BLaER1 treated with 17β-estradiol and CSF1 and Interleukin-3, amounts not matched to agents 10 nM and 100 nM (cell line): ENCODE results near the gene CUL9.
A peak's percentile ranks its signal among the peaks of the same experiment; 100 is the strongest.

Experiments used
- H3K27ac ChIP-seq, 11 experiments: shearing (Covaris generic); formaldehyde crosslinking; 2 replicates each; pipeline ENCODE4 v1.8.1; 2022
- H3K27me3 ChIP-seq, 11 experiments: shearing (Covaris generic); formaldehyde crosslinking; 2 replicates each; pipeline ENCODE4 v1.8.1; 2022
- H3K36me3 ChIP-seq, 11 experiments: shearing (Covaris generic); formaldehyde crosslinking; 2 replicates each; pipeline ENCODE4 v1.8.1; 2022
- H3K4me1 ChIP-seq, 10 experiments: shearing (Covaris generic); formaldehyde crosslinking; 2 replicates each; pipeline ENCODE4 v1.8.1; 2022
- H3K4me2 ChIP-seq, 11 experiments: shearing (Covaris generic); formaldehyde crosslinking; 2 replicates each; pipeline ENCODE4 v1.8.1; 2022
- H3K4me3 ChIP-seq, 10 experiments: shearing (Covaris generic); formaldehyde crosslinking; 2 replicates each; pipeline ENCODE4 v1.8.1; 2022
- H3K9ac ChIP-seq, 11 experiments: shearing (Covaris generic); formaldehyde crosslinking; 2 replicates each; pipeline ENCODE4 v1.8.1; 2022
- H3K9me3 ChIP-seq, 11 experiments: shearing (Covaris generic); formaldehyde crosslinking; replicated peaks in 1 of 11; 2 replicates each; pipeline ENCODE4 v1.8.1; 2022
- H4K20me1 ChIP-seq, 11 experiments: shearing (Covaris generic); formaldehyde crosslinking; 2 replicates each; pipeline ENCODE4 v1.8.1; 2022
- Cebpa-rat ChIP-seq, 11 experiments: shearing (Covaris generic); IDR thresholded peaks; 2 replicates each; pipeline ENCODE4 v1.8.1; 2022

CUL9 gene

DNA sequence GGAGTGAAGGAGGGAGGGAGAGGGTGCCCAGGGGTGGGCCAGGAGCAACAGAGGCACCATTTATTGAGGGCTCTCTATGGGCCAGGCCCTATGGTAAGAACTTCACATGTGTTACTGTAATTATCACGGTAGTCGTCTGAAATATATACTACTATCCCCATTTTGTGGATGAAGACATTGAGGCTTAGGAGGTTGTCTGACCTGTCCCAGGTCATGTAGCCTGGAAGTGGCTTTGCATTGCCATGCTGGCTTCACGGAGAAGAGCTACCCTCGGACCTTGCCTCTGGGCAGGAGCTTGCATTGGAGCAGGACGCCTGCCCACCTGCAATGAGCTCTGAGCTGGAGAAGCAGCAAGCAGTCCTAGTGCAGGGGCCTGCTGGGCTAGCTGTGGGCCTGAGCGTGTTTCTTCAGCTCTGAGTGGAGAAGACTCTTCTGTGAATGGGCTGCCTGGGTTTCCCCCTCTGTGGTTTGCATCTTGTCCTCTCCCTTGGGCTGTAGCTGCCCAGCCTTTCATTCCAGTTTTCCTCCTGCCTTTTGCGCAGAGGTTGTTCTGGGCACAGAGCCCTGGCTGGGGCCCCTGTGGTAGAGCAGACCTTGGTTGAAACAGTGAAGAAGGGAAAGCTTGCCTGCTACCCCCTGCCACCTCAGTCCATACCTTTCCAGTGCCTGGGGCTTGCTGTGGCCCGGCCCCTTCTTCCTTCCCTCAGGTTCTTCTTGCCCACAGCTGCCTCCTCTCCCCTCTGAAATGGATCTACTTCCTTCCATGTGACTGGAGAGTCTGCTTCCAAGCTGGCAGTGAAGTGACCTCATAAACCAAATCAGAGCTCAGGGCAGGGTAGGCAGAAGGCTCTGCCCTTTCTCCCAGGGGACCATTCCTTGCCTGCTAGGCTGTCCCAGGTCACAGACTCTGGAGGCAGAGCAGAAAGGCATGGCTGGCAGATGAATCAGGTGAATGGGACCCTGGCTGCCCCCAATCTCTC, 35.0 kb upstream of the CUL9 start:
- H3K9me3 ChIP-seq: no peaks in the 10 kb centered on the region
- H4K20me1 ChIP-seq: 0 out of 22 replicates have a peak, but pooled peaks cover 0 to 6% (median 0%) of the 10 kb centered on the region in 11 experiments
- H3K36me3 ChIP-seq: peaks cover 5 to 71% (median 44%) of the 10 kb centered on the region in 11 experiments; a peak in 19 of 22 replicates
- H3K27me3 ChIP-seq: no peaks in the 10 kb centered on the region
- peaks cover 4 to 36% (median 19%) of the 10 kb centered on the region in 10 experiments; a peak in 13 of 20 replicates for H3K4me1 ChIP-seq
- peak overlapping the region in 2 of 11 experiments; percentile 10 to 27; a peak in 4 of 22 replicates for H3K9ac ChIP-seq
- H3K27ac ChIP-seq: no peak overlapping the region
- no peak for TF ChIP-seq Cebpa-rat (IDR thresholded peaks at IDR 0.05)
- no peak overlapping the region for H3K4me3 ChIP-seq
- no peak overlapping the region for H3K4me2 ChIP-seq

DNA sequence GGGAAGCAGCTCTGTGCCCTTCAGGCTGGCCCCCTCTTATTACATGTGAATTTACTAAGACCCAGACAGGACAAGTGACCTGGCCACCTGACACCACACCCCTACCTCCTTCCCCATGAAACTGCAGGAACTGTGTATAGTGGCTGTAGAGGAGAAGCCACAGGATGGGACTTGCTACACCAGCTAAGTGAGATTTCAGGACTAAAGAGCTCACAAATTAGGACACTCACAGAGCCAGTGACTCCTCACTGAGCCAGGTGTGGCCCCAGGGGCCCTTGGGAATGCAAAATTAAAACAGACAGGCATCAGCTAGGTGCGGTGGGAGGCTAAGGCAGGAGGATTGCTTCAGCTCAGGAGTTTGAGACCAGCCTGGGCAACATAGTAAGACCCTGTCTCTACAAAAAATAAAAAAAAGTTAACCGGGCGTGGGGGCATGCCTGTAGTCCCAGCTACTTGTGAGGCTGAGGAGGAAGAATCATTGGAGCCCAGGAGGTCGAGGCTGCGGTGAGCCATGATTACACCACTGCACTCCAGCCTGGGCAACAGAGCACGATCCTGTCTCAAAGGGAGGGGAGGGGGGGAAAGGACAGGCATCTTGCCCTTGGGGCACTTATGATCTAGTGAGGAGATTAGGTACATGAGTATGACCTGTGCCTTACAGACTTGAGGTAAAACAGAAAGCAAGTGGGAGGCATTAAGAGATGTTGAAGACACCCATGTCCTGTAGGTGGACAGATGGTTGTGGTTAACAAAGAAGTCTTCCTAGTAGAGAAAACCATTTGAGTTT, 34.1 kb upstream of the CUL9 start:
- Histone ChIP-seq H4K20me1 (0 out of 22 replicates have a peak, but pooled peaks cover 0 to 6% (median 0%) of the 10 kb centered on the region in 11 experiments), H3K4me3 (no peak overlapping the region), H3K27ac (no peak overlapping the region), H3K9me3 (no peaks in the 10 kb centered on the region), H3K27me3 (no peaks in the 10 kb centered on the region), H3K4me2 (no peak overlapping the region), H3K4me1 (peaks cover 4 to 27% (median 13%) of the 10 kb centered on the region in 10 experiments; a peak in 12 of 20 replicates), H3K9ac (peak overlapping the region in 2 of 11 experiments; percentile 9 to 27; a peak in 3 of 22 replicates), H3K36me3 (peaks cover 5 to 73% (median 49%) of the 10 kb centered on the region in 11 experiments; a peak in 19 of 22 replicates)
- TF ChIP-seq Cebpa-rat (IDR thresholded peaks at IDR 0.05): no peak

DNA sequence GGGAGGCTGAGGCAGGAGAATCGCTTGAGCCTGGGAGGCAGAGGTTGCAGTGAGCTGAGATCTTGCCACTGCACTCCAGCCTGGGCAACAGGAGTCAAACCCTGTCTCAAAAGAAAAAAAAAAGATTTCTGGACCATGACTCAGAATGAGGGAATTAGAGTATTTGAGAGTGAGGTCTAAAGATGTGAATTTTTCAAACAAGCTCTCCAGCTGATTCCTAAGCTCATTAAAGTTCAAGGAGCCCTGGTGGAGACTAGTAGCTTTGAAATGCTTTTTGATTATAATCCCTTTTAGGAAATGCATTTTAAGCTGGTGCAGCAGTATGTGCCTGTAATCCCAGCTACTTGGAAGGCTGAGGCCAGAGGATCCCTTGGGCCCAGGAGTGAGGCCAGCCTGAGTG, 32.7 kb upstream of the CUL9 start:
- H3K9me3 ChIP-seq: no peaks in the 10 kb centered on the region
- H3K4me3 ChIP-seq: no peak overlapping the region
- no peak overlapping the region for H3K9ac ChIP-seq
- TF ChIP-seq Cebpa-rat (IDR thresholded peaks at IDR 0.05): no peak
- H3K4me1 ChIP-seq: peaks cover 0 to 17% (median 7%) of the 10 kb centered on the region in 10 experiments; a peak in 8 of 20 replicates
- H3K27me3 ChIP-seq: no peaks in the 10 kb centered on the region
- no peak overlapping the region for H3K27ac ChIP-seq
- H3K36me3 ChIP-seq: peaks cover 5 to 79% (median 48%) of the 10 kb centered on the region in 11 experiments; a peak in 19 of 22 replicates
- H4K20me1 ChIP-seq: 0 out of 22 replicates have a peak, but pooled peaks cover 0 to 6% (median 0%) of the 10 kb centered on the region in 11 experiments
- peak overlapping the region in 1 of 11 experiments; percentile 4; a peak in 1 of 22 replicates for H3K4me2 ChIP-seq

DNA sequence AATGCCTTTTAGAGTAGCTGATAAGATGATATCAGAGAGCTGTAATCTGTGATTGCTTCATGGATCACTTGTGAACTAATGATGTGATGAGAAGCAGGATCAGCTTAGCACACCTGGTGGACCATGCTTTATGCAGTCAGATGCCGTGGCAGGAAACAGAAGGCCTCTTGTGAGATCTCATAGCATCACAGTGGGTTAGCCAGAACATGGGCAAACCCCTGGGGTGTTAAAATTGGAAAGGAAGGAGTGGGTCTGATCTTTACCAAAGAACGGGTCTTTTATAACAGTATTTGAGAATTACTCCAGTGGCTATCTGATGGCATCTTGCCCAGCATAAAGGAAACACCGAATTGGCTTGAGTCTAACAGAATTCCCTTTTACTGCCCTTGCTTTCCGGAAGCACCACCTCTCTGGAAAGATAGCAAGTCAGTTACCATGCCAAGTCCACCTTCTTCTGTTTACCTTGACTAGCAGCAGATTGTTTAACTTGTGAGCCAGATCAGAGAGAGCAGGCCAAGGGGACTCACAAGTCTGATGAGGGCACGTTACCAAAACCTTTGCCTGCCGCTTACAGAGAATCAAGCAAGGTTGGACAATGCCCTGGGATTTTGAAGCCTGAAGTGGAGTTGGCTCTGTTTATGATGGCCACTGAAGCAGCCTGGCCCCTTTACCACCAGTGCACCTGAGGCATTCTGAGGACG, 31.8 kb upstream of the CUL9 start:
- H3K4me2 ChIP-seq: peak overlapping the region in 6 of 11 experiments; percentile 4 to 26 (median 14); a peak in 4 of 22 replicates
- H4K20me1 ChIP-seq: 0 out of 22 replicates have a peak, but pooled peaks cover 0 to 6% (median 0%) of the 10 kb centered on the region in 11 experiments
- H3K27ac ChIP-seq: no peak overlapping the region
- H3K9me3 ChIP-seq: no peaks in the 10 kb centered on the region
- no peak overlapping the region for H3K9ac ChIP-seq
- H3K36me3 ChIP-seq: peaks cover 3 to 79% (median 47%) of the 10 kb centered on the region in 11 experiments; a peak in 19 of 22 replicates
- peaks cover 0 to 17% (median 7%) of the 10 kb centered on the region in 10 experiments; a peak in 9 of 20 replicates for H3K4me1 ChIP-seq
- no peaks in the 10 kb centered on the region for H3K27me3 ChIP-seq
- no peak for TF ChIP-seq Cebpa-rat (IDR thresholded peaks at IDR 0.05)
- no peak overlapping the region for H3K4me3 ChIP-seq

DNA sequence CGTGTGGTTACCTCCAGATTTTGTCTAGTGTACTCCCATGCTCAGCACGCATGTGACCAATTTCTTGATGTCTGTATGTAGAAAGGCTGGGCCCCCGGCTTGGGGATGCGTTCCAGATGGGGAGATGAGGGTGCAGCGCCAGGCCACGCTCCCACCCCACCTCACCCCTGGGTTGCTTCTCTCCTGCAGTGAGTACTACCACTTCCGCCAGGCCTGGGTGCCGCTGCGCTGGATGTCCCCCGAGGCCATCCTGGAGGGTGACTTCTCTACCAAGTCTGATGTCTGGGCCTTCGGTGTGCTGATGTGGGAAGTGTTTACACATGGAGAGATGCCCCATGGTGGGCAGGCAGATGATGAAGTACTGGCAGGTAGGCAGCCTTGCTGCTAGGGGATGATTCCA, 22.4 kb upstream of the CUL9 start:
- no peak for TF ChIP-seq Cebpa-rat (IDR thresholded peaks at IDR 0.05)
- Histone ChIP-seq H3K9me3 (no peaks in the 10 kb centered on the region), H3K36me3 (peaks cover 0 to 49% (median 24%) of the 10 kb centered on the region in 11 experiments; a peak in 18 of 22 replicates), H4K20me1 (no peaks in the 10 kb centered on the region; a peak in 1 of 22 replicates), H3K4me1 (peaks cover 0 to 6% (median 0%) of the 10 kb centered on the region in 10 experiments; a peak in 7 of 20 replicates), H3K9ac (no peak overlapping the region; a peak in 1 of 22 replicates), H3K4me2 (peak overlapping the region in 1 of 11 experiments; percentile 16; a peak in 2 of 22 replicates), H3K27me3 (no peaks in the 10 kb centered on the region), H3K27ac (no peak overlapping the region), H3K4me3 (no peak overlapping the region)

DNA sequence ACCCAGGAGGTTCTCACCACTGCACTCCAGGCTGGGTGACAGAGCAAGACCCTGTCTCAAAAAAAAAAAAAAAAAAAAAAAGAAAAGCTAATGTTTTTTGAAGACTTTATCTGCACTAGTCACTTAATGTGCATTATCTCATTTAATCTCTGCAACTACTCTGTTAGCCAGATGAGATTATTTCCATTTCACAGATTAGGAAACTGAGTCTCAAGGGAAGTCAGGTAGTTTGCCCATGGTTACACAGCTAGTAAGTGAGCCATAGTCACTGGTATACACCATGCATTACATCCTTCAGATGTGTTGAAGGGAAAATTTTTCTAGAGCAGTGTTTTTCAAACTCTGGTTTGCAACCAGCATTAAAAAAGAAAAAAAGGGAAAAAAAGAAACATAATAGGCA, 18.1 kb upstream of the CUL9 start:
- Histone ChIP-seq H3K9ac (no peak overlapping the region), H4K20me1 (no peaks in the 10 kb centered on the region; a peak in 1 of 22 replicates), H3K4me3 (no peak overlapping the region)

DNA sequence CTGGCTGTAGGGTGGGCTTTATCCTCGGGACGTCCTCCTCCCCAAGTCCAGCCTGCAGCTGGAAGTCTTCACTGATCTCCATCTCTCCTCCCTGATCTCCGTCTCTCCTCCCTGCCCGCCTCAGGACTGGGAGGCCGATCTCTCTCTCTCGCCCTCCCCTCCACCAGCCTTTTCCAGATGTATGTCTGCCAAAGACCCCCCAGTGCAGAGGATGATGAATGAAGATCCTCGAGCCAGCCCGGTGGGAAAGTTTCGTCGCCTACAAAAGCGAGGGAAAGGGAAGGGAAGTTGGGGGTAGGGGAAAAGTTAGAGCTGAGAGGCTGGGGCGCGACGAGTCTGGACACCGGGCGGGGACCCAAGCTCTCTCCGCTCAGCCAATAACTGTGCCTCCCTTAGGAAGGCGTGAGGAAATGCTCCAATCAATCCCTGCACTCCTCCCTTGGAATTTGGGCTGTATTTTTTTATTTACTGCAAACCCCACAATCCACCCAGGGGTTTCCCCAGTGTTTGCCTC, 11.5 kb upstream of the CUL9 start:
- Histone ChIP-seq H3K4me1 (peaks cover 31 to 37% (median 35%) of the 10 kb centered on the region in 10 experiments), H3K36me3 (peaks cover 3 to 11% (median 6%) of the 10 kb centered on the region in 11 experiments), H3K9ac (peak overlapping the region; percentile 98 to 99 (median 99)), H3K4me2 (peak overlapping the region; percentile 83 to 97 (median 90)), H4K20me1 (peaks cover 17 to 38% (median 29%) of the 10 kb centered on the region in 11 experiments; a peak in 21 of 22 replicates), H3K9me3 (no peaks in the 10 kb centered on the region), H3K27me3 (no peaks in the 10 kb centered on the region), H3K4me3 (peak overlapping the region; percentile 90 to 98 (median 94)), H3K27ac (peak overlapping the region; percentile 44 to 99 (median 97))
- no peak for TF ChIP-seq Cebpa-rat (IDR thresholded peaks at IDR 0.05)

More for the DNA sequence above, 18.1 kb upstream of the CUL9 start:
- H3K27ac ChIP-seq: no peak overlapping the region
- no peak for TF ChIP-seq Cebpa-rat (IDR thresholded peaks at IDR 0.05)
- H3K36me3 ChIP-seq: peaks cover 0 to 33% (median 19%) of the 10 kb centered on the region in 11 experiments; a peak in 18 of 22 replicates
- no peaks in the 10 kb centered on the region for H3K9me3 ChIP-seq
- H3K4me2 ChIP-seq: no peak overlapping the region
- H3K4me1 ChIP-seq: peaks cover 0 to 6% (median 0%) of the 10 kb centered on the region in 10 experiments; a peak in 6 of 20 replicates
- H3K27me3 ChIP-seq: no peaks in the 10 kb centered on the region
